Activated naive CD8-positive, alpha-beta T cell treated with anti-CD3 and anti-CD28 coated beads, Interleukin-2, amount 10 ng/mL, durations not matched to agents 7 days and 5 days (primary cell): ENCODE measurements around the gene STC2. TPM values are rescaled to one million over a fixed set of nuclear protein-coding genes. Genes with fewer than 3 reads are reported as not detected.
"Not testable (repeated sequence)": the region's sequence is repeated elsewhere in the genome, so short reads cannot be mapped to it uniquely, and the experiment has no call there.

Experiments used
- ATAC-seq: fragments of 150-1000 bp; cut with Tn5 transposase; one replicate; pipeline ENCODE4 v1.10.0; 2021; ENCODE audit warnings: low read depth, moderate library complexity
- POLR2A ChIA-PET: fragments of 350-600 bp; sonication (Branson Sonifier 250); formaldehyde crosslinking; loops from one replicate; lab custom pipeline; 2021; ENCODE audit warnings: antibody characterized with exemption; lab: Charles Lee
- DNase-seq: peaks from one replicate; pipeline ENCODE4 v3.0.0; 2021
- H3K27ac Mint-ChIP-seq: one replicate; pipeline ENCODE4 v1.8.0; 2022; ENCODE audit warnings: mild to moderate bottlenecking, mixed read lengths
- H3K27me3 Mint-ChIP-seq: one replicate; pipeline ENCODE4 v1.8.0; 2022; ENCODE audit warnings: mild to moderate bottlenecking, moderate library complexity, mixed read lengths
- H3K36me3 Mint-ChIP-seq: one replicate; pipeline ENCODE4 v1.8.0; 2021; ENCODE audit warnings: mild to moderate bottlenecking, mixed read lengths
- H3K4me1 Mint-ChIP-seq: one replicate; pipeline ENCODE4 v1.8.0; 2021; ENCODE audit warnings: mixed read lengths
- H3K4me3 Mint-ChIP-seq: one replicate; pipeline ENCODE4 v1.8.0; 2022; ENCODE audit warnings: mild to moderate bottlenecking, moderate library complexity, mixed read lengths
- H3K9me3 Mint-ChIP-seq: one replicate; pipeline ENCODE4 v1.8.0; 2021; ENCODE audit warnings: mixed read lengths
- total RNA-seq, 2 experiments: library from RNA; stranded (reverse); gene quantifications; one replicate each; pipeline ENCODE4 v1.2.3, GENCODE V29; 2021

STC2 gene
- total RNA-seq, 2 experiments from 2014 or later = 10.9 to 14.7 TPM

- ATAC-seq (no peak), DNase-seq (no peak)
- Mint-ChIP-seq H3K4me3 (no peak overlapping the region), H3K4me1 (peaks cover 33% of the 10 kb centered on the region), H3K27me3 (peaks cover 53% of the 10 kb centered on the region), H3K36me3 (peaks cover 1% of the 10 kb centered on the region), H3K9me3 (no peaks in the 10 kb centered on the region), H3K27ac (no peak overlapping the region)
- POLR2A ChIA-PET = interaction anchor here (1.2 kb wide), 1 partner anchor 40 kb away, joined by 3 read pairs; no protein-coding TSS in a partner anchor
These were observed 36.2 kb downstream of the STC2 start for GRCh38 chr5:173291722-173292658.

- Mint-ChIP-seq H3K36me3 (peaks cover 1% of the 10 kb centered on the region), H3K4me3 (no peak overlapping the region), H3K27ac (no peak overlapping the region), H3K4me1 (peaks cover 33% of the 10 kb centered on the region), H3K27me3 (peaks cover 63% of the 10 kb centered on the region), H3K9me3 (no peaks in the 10 kb centered on the region)
- POLR2A ChIA-PET = no interaction called here
- ATAC-seq (no peak), DNase-seq (no peak)
These were observed 37.6 kb downstream of the STC2 start for GRCh38 chr5:173290477-173291131.

GRCh38 chr5:173289372-173289771 lies 38.8 kb downstream of the STC2 start:
- H3K4me1 Mint-ChIP-seq = peaks cover 28% of the 10 kb centered on the region
- DNase-seq (no peak), ATAC-seq (no peak)
- peaks cover 3% of the 10 kb centered on the region for H3K36me3 Mint-ChIP-seq
- POLR2A ChIA-PET = no interaction called here
- H3K9me3 Mint-ChIP-seq = peaks cover 7% of the 10 kb centered on the region
- no peak overlapping the region for H3K27ac Mint-ChIP-seq
- peaks cover 65% of the 10 kb centered on the region for H3K27me3 Mint-ChIP-seq
- H3K4me3 Mint-ChIP-seq = no peak overlapping the region

- DNase-seq (no peak), ATAC-seq (no peak)
- peaks cover 66% of the 10 kb centered on the region for H3K27me3 Mint-ChIP-seq
- no peak overlapping the region for H3K4me3 Mint-ChIP-seq
- peaks cover 23% of the 10 kb centered on the region for H3K4me1 Mint-ChIP-seq
- peaks cover 3% of the 10 kb centered on the region for H3K36me3 Mint-ChIP-seq
- peaks cover 8% of the 10 kb centered on the region for H3K9me3 Mint-ChIP-seq
- POLR2A ChIA-PET = no interaction called here
- H3K27ac Mint-ChIP-seq = no peak overlapping the region
These were observed 39.6 kb downstream of the STC2 start for GRCh38 chr5:173288632-173289031.

GRCh38 chr5:173287086-173287485 lies 41.1 kb downstream of the STC2 start:
- H3K27ac Mint-ChIP-seq = no peak overlapping the region
- no peak for DNase-seq
- peaks cover 3% of the 10 kb centered on the region for H3K36me3 Mint-ChIP-seq
- H3K4me1 Mint-ChIP-seq = peaks cover 23% of the 10 kb centered on the region
- H3K9me3 Mint-ChIP-seq = peaks cover 8% of the 10 kb centered on the region
- peaks cover 78% of the 10 kb centered on the region for H3K27me3 Mint-ChIP-seq
- POLR2A ChIA-PET = no interaction called here
- H3K4me3 Mint-ChIP-seq = no peak overlapping the region
- no peak for ATAC-seq

- H3K36me3 Mint-ChIP-seq, DNase-seq, H3K27ac Mint-ChIP-seq, H3K9me3 Mint-ChIP-seq, ATAC-seq, H3K4me3 Mint-ChIP-seq: not testable (repeated sequence)
- peaks cover 16% of the 10 kb centered on the region for H3K4me1 Mint-ChIP-seq
- H3K27me3 Mint-ChIP-seq = peaks cover 66% of the 10 kb centered on the region
- POLR2A ChIA-PET = interaction anchor here (0.5 kb wide), 1 partner anchor 314 kb away, joined by 3 read pairs; no protein-coding TSS in a partner anchor
These were observed 43.8 kb downstream of the STC2 start for GRCh38 chr5:173284343-173284958.

- peaks cover 8% of the 10 kb centered on the region for H3K9me3 Mint-ChIP-seq
- peaks cover 15% of the 10 kb centered on the region for H3K4me1 Mint-ChIP-seq
- ATAC-seq (peak; percentile 98), DNase-seq (peak; percentile 86)
- H3K27me3 Mint-ChIP-seq = peaks cover 63% of the 10 kb centered on the region
- H3K4me3 Mint-ChIP-seq = no peak overlapping the region
- POLR2A ChIA-PET = no interaction called here
- H3K36me3 Mint-ChIP-seq = peaks cover 2% of the 10 kb centered on the region
- no peak overlapping the region for H3K27ac Mint-ChIP-seq
These were observed 44.6 kb downstream of the STC2 start for GRCh38 chr5:173283318-173284288.

- Mint-ChIP-seq H3K27me3 (peaks cover 69% of the 10 kb centered on the region), H3K4me3 (no peak overlapping the region), H3K27ac (no peak overlapping the region), H3K36me3 (peaks cover 2% of the 10 kb centered on the region), H3K4me1 (peaks cover 10% of the 10 kb centered on the region), H3K9me3 (peaks cover 8% of the 10 kb centered on the region)
- no peak for DNase-seq
- no peak for ATAC-seq
- POLR2A ChIA-PET = no interaction called here
These were observed 45.3 kb downstream of the STC2 start for GRCh38 chr5:173282916-173283315.

GRCh38 chr5:173281910-173282309 lies 46.3 kb downstream of the STC2 start:
- H3K27me3 Mint-ChIP-seq = peaks cover 63% of the 10 kb centered on the region
- H3K27ac Mint-ChIP-seq = no peak overlapping the region
- DNase-seq (no peak), ATAC-seq (no peak)
- POLR2A ChIA-PET = no interaction called here
- H3K4me1 Mint-ChIP-seq = peaks cover 6% of the 10 kb centered on the region
- H3K9me3 Mint-ChIP-seq = peaks cover 8% of the 10 kb centered on the region
- no peak overlapping the region for H3K4me3 Mint-ChIP-seq
- H3K36me3 Mint-ChIP-seq = peaks cover 2% of the 10 kb centered on the region

GRCh38 chr5:173279166-173279565 lies 49.0 kb downstream of the STC2 start:
- Mint-ChIP-seq H3K27me3 (peaks cover 55% of the 10 kb centered on the region), H3K27ac (no peak overlapping the region), H3K4me3 (no peak overlapping the region), H3K4me1 (peaks cover 4% of the 10 kb centered on the region), H3K36me3 (no peaks in the 10 kb centered on the region), H3K9me3 (no peaks in the 10 kb centered on the region)
- POLR2A ChIA-PET = no interaction called here
- DNase-seq (no peak), ATAC-seq (no peak)

GRCh38 chr5:173278641-173279040 lies 49.6 kb downstream of the STC2 start:
- POLR2A ChIA-PET = no interaction called here
- Mint-ChIP-seq H3K4me3 (no peak overlapping the region), H3K36me3 (no peaks in the 10 kb centered on the region), H3K27me3 (peaks cover 57% of the 10 kb centered on the region), H3K9me3 (no peaks in the 10 kb centered on the region), H3K27ac (no peak overlapping the region), H3K4me1 (peaks cover 3% of the 10 kb centered on the region)
- ATAC-seq (no peak), DNase-seq (no peak)

GRCh38 chr5:173278172-173278571 lies 50.0 kb downstream of the STC2 start:
- no peak overlapping the region for H3K27ac Mint-ChIP-seq
- no peak for ATAC-seq
- POLR2A ChIA-PET = no interaction called here
- H3K4me1 Mint-ChIP-seq = peaks cover 2% of the 10 kb centered on the region
- peaks cover 54% of the 10 kb centered on the region for H3K27me3 Mint-ChIP-seq
- H3K4me3 Mint-ChIP-seq = no peak overlapping the region
- no peaks in the 10 kb centered on the region for H3K9me3 Mint-ChIP-seq
- no peaks in the 10 kb centered on the region for H3K36me3 Mint-ChIP-seq
- DNase-seq = no peak
